ENCODE data around the gene A4GNT.

DNA sequence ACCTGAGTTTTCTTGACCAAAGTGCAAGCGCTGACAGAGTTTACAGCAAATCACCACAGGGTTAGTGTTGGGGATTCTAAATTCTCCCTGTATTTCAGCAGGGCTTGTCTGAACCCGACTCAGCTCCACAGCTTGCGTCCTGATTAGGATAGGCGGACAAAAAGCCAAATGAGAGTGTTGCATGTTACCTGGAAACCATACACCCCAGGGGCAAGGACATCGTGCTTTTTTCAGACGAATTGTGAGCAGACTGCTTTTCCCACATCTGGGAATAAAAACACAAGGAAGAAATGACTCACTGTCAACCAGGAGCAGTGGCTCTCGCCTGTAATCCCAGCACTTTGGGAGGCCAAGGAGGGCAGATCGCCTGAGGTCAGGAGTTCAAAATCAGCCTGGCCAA, 19.8 kb downstream of the A4GNT start:
- TF ChIP-seq YY1 (IDR thresholded peaks at IDR 0.05; ENCODE audit: insufficient read depth, insufficient read length) = no peak
- no peak for TF ChIP-seq SUZ12 (IDR thresholded peaks at IDR 0.05; ENCODE audit: extremely low read depth, insufficient read depth, insufficient read length)
